HepG2 (cell line): ENCODE measurements around the gene LEMD2. TPM values are rescaled to one million over a fixed set of nuclear protein-coding genes. Genes with fewer than 3 reads are reported as not detected.

ENCODE experiments used
- ERF ChIP-seq: IDR thresholded peaks from 2 replicates; pipeline ENCODE4 v1.6.1; 2018; ENCODE audit warnings: missing biosample characterization, missing genetic modification reagents
- FLYWCH1 ChIP-seq: sonication (generic); formaldehyde crosslinking; IDR thresholded peaks from 2 replicates; pipeline ENCODE4 v1.8.1; 2023; ENCODE audit warnings: mild to moderate bottlenecking, missing genetic modification reagents
- HNRNPK ChIP-seq: fragments of 200-400 bp; formaldehyde crosslinking; IDR thresholded peaks from 2 replicates; pipeline ENCODE4 v1.6.1; 2018; ENCODE audit warnings: low read length, low read depth, moderate library complexity, mild to moderate bottlenecking; ENCODE audit not compliant: poor library complexity, severe bottlenecking
- LCORL ChIP-seq, 2 experiments: fragments of 450-650 bp in 1 of 2; sonication (generic) in 1 of 2; formaldehyde crosslinking in 1 of 2; IDR thresholded peaks; 2 replicates each; pipeline versions ENCODE4 v1.5.0 to v1.6.1; 2017 to 2020; ENCODE audit warnings: antibody characterized with exemption in 1 of 2, missing genetic modification reagents in 1 of 2
- NCOA5 ChIP-seq: sonication (generic); formaldehyde crosslinking; IDR thresholded peaks from 2 replicates; pipeline ENCODE4 v1.4.0; 2020; ENCODE audit warnings: missing genetic modification reagents
- PAX8 ChIP-seq: sonication (generic); formaldehyde crosslinking; IDR thresholded peaks from 2 replicates; pipeline ENCODE4 v1.8.0; 2022; ENCODE audit warnings: mild to moderate bottlenecking, missing genetic modification reagents, borderline replicate concordance
- REL ChIP-seq: sonication (generic); formaldehyde crosslinking; conservative IDR thresholded peaks from 2 replicates; pipeline ENCODE4 v1.8.0; 2022; ENCODE audit warnings: mild to moderate bottlenecking, missing genetic modification reagents, moderate library complexity
- RFXAP ChIP-seq: sonication (generic); formaldehyde crosslinking; IDR thresholded peaks from 2 replicates; pipeline ENCODE4 v1.4.0; 2020; ENCODE audit warnings: missing genetic modification reagents, borderline replicate concordance
- TP53 ChIP-seq: sonication (generic); formaldehyde crosslinking; conservative IDR thresholded peaks from 2 replicates; pipeline ENCODE4 v1.4.0; 2020; ENCODE audit warnings: missing genetic modification reagents
- ZNF12 ChIP-seq: sonication (generic); formaldehyde crosslinking; IDR thresholded peaks from 2 replicates; pipeline ENCODE4 v1.5.0; 2020; ENCODE audit warnings: missing genetic modification reagents
- ZNF124 ChIP-seq: sonication (generic); formaldehyde crosslinking; IDR thresholded peaks from 2 replicates; pipeline ENCODE4 v1.4.0; 2020; ENCODE audit warnings: missing genetic modification reagents
- ZNF143 ChIP-seq: sonication (generic); formaldehyde crosslinking; IDR thresholded peaks from 2 replicates; pipeline ENCODE4 v1.4.0; 2020; ENCODE audit warnings: missing genetic modification reagents
- ZNF234 ChIP-seq: sonication (generic); formaldehyde crosslinking; conservative IDR thresholded peaks from 2 replicates; pipeline ENCODE4 v1.5.1; 2020; ENCODE audit warnings: mild to moderate bottlenecking, missing genetic modification reagents
- ZNF552 ChIP-seq: sonication (generic); formaldehyde crosslinking; IDR thresholded peaks from 2 replicates; pipeline ENCODE4 v1.9.0; 2022; ENCODE audit warnings: missing genetic modification reagents, mild to moderate bottlenecking, borderline replicate concordance
- ZNF660 ChIP-seq: sonication (generic); formaldehyde crosslinking; IDR thresholded peaks from 2 replicates; pipeline ENCODE4 v1.5.1; 2020; ENCODE audit warnings: mild to moderate bottlenecking, low read depth, missing genetic modification reagents, borderline replicate concordance
- polyA plus RNA-seq, 8 experiments: library from polyadenylated mRNA; depleted of rRNA in 3 of 8; stranded (reverse) in 7 of 8; unstranded in 1 of 8; fragments of >200 nt; fragmentation: Illumina TruSeq in 4 of 8; extraction: Trizol in 4 of 8; gene quantifications; 2 replicates each; pipeline versions ENCODE4 v1.2.1 to v1.2.3, GENCODE V29; 2011 to 2016; ENCODE audit warnings: low read depth in 4 of 8, missing spikeins in 1 of 8, mixed read lengths in 1 of 8; ENCODE audit not compliant: insufficient read depth in 1 of 8
- total RNA-seq, 5 experiments: library from RNA; depleted of rRNA; stranded (reverse); fragments of >200 nt; fragmentation: Illumina TruSeq; extraction: Trizol; gene quantifications; 2 replicates each; pipeline ENCODE4 v1.2.3, GENCODE V29; 2016; ENCODE audit warnings: low read depth in 1 of 5
- TF ChIP-seq, protein P1 (sequence below): sonication (generic); formaldehyde crosslinking; IDR thresholded peaks from 2 replicates; pipeline ENCODE4 v1.5.0; 2020; ENCODE audit warnings: mild to moderate bottlenecking, missing genetic modification reagents, borderline replicate concordance
- TF ChIP-seq, protein P2 (sequence below): sonication (generic); formaldehyde crosslinking; IDR thresholded peaks from 2 replicates; pipeline ENCODE4 v1.4.0; 2020; ENCODE audit warnings: mild to moderate bottlenecking, missing genetic modification reagents
- TF ChIP-seq, protein P3 (sequence below): sonication (generic); formaldehyde crosslinking; IDR thresholded peaks from 2 replicates; pipeline ENCODE4 v1.4.0; 2020; ENCODE audit warnings: missing genetic modification reagents, borderline replicate concordance
- TF ChIP-seq, protein P4 (sequence below): sonication (generic); formaldehyde crosslinking; IDR thresholded peaks from 2 replicates; pipeline ENCODE4 v1.8.0; 2022; ENCODE audit warnings: mild to moderate bottlenecking, missing genetic modification reagents

Gene LEMD2
- total and polyA plus RNA-seq, 2 of the 13 experiments (the other 11 are each of a cell fraction or from before 2014, with no cell fraction given) = 45.2 to 62.9 TPM

DNA sequence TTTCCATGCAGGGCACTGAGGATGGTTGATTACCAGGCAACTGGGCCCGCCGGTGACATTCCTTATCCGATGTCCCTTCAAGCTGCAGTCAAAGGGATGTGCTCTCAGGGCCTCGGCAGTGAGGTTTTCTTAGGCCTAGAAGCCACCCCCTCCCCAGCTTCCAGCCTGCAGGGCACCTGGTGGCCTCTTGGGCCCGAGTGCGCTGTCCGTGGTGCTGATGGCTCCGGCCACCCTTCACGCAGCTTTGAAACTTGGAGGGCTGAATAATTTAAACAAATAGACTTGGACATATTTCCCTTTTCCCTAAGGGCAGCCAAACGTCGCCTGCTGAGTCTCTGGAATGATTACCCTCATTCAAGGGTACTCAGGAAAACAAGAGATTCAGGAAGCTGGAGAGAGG, 23.7 kb upstream of the LEMD2 start (continued):
- TF ChIP-seq, protein P1, sequence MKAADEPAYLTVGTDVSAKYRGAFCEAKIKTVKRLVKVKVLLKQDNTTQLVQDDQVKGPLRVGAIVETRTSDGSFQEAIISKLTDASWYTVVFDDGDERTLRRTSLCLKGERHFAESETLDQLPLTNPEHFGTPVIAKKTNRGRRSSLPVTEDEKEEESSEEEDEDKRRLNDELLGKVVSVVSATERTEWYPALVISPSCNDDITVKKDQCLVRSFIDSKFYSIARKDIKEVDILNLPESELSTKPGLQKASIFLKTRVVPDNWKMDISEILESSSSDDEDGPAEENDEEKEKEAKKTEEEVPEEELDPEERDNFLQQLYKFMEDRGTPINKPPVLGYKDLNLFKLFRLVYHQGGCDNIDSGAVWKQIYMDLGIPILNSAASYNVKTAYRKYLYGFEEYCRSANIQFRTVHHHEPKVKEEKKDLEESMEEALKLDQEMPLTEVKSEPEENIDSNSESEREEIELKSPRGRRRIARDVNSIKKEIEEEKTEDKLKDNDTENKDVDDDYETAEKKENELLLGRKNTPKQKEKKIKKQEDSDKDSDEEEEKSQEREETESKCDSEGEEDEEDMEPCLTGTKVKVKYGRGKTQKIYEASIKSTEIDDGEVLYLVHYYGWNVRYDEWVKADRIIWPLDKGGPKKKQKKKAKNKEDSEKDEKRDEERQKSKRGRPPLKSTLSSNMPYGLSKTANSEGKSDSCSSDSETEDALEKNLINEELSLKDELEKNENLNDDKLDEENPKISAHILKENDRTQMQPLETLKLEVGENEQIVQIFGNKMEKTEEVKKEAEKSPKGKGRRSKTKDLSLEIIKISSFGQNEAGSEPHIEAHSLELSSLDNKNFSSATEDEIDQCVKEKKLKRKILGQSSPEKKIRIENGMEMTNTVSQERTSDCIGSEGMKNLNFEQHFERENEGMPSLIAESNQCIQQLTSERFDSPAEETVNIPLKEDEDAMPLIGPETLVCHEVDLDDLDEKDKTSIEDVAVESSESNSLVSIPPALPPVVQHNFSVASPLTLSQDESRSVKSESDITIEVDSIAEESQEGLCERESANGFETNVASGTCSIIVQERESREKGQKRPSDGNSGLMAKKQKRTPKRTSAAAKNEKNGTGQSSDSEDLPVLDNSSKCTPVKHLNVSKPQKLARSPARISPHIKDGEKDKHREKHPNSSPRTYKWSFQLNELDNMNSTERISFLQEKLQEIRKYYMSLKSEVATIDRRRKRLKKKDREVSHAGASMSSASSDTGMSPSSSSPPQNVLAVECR = peak; percentile 41; the same call in 1 of the 2 replicates
- TF ChIP-seq ZNF234 (CRISPR knock-in tag) (no peak), ZNF143 (CRISPR knock-in tag) (no peak), ZNF660 (no peak), REL (CRISPR knock-in tag) (0 out of 2 replicates have a peak, but pooled peaks have one; percentile 35), FLYWCH1 (CRISPR knock-in tag) (peak; percentile 68; the same call in 1 of the 2 replicates), ERF (CRISPR knock-in tag) (peak; percentile 94), RFXAP (CRISPR knock-in tag) (peak; percentile 71; the same call in 1 of the 2 replicates), TP53 (CRISPR knock-in tag) (no peak; the same call in 1 of the 2 replicates), HNRNPK (no peak), ZNF124 (CRISPR knock-in tag) (peak; percentile 97), PAX8 (CRISPR knock-in tag) (no peak; the same call in 1 of the 2 replicates), ZNF12 (peak; percentile 82), ZNF552 (CRISPR knock-in tag) (0 out of 2 replicates have a peak, but pooled peaks have one; percentile 52), LCORL (IDR thresholded peaks at IDR 0.05) (no peak), LCORL (CRISPR knock-in tag; IDR thresholded peaks at IDR 0.05) (no peak), NCOA5 (CRISPR knock-in tag) (no peak)
- TF ChIP-seq, protein P2, sequence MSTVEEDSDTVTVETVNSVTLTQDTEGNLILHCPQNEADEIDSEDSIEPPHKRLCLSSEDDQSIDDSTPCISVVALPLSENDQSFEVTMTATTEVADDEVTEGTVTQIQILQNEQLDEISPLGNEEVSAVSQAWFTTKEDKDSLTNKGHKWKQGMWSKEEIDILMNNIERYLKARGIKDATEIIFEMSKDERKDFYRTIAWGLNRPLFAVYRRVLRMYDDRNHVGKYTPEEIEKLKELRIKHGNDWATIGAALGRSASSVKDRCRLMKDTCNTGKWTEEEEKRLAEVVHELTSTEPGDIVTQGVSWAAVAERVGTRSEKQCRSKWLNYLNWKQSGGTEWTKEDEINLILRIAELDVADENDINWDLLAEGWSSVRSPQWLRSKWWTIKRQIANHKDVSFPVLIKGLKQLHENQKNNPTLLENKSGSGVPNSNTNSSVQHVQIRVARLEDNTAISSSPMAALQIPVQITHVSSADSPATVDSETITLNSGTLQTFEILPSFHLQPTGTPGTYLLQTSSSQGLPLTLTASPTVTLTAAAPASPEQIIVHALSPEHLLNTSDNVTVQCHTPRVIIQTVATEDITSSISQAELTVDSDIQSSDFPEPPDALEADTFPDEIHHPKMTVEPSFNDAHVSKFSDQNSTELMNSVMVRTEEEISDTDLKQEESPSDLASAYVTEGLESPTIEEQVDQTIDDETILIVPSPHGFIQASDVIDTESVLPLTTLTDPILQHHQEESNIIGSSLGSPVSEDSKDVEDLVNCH (CRISPR knock-in tag) = no peak
- TF ChIP-seq, protein P3, sequence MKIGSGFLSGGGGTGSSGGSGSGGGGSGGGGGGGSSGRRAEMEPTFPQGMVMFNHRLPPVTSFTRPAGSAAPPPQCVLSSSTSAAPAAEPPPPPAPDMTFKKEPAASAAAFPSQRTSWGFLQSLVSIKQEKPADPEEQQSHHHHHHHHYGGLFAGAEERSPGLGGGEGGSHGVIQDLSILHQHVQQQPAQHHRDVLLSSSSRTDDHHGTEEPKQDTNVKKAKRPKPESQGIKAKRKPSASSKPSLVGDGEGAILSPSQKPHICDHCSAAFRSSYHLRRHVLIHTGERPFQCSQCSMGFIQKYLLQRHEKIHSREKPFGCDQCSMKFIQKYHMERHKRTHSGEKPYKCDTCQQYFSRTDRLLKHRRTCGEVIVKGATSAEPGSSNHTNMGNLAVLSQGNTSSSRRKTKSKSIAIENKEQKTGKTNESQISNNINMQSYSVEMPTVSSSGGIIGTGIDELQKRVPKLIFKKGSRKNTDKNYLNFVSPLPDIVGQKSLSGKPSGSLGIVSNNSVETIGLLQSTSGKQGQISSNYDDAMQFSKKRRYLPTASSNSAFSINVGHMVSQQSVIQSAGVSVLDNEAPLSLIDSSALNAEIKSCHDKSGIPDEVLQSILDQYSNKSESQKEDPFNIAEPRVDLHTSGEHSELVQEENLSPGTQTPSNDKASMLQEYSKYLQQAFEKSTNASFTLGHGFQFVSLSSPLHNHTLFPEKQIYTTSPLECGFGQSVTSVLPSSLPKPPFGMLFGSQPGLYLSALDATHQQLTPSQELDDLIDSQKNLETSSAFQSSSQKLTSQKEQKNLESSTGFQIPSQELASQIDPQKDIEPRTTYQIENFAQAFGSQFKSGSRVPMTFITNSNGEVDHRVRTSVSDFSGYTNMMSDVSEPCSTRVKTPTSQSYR (CRISPR knock-in tag) = peak; percentile 68; the same call in 1 of the 2 replicates
- TF ChIP-seq, protein P4, sequence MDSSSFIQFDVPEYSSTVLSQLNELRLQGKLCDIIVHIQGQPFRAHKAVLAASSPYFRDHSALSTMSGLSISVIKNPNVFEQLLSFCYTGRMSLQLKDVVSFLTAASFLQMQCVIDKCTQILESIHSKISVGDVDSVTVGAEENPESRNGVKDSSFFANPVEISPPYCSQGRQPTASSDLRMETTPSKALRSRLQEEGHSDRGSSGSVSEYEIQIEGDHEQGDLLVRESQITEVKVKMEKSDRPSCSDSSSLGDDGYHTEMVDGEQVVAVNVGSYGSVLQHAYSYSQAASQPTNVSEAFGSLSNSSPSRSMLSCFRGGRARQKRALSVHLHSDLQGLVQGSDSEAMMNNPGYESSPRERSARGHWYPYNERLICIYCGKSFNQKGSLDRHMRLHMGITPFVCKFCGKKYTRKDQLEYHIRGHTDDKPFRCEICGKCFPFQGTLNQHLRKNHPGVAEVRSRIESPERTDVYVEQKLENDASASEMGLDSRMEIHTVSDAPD (CRISPR knock-in tag) = no peak
